Ovary (tissue), 9 donors: ENCODE data around the gene THAP10. TPM values are rescaled to one million over a fixed set of nuclear protein-coding genes. Genes with fewer than 3 reads are reported as not detected.

ENCODE experiments used
- DNase-seq, 5 donors: peaks; one replicate each; pipeline ENCODE4 v3.0.0-alpha.2; 2019 to 2020
- H3K27ac ChIP-seq, 2 donors: fragments of 200-600 bp; one replicate each; pipeline versions ENCODE4 v1.5.1 to v1.8.0; 2019 to 2022
- H3K27me3 ChIP-seq: fragments of 200-600 bp; one replicate; pipeline ENCODE4 v1.8.0; 2022
- H3K36me3 ChIP-seq: fragments of 200-600 bp; sonication (generic); one replicate; pipeline ENCODE4 v1.5.1; 2019
- H3K4me1 ChIP-seq: one replicate; pipeline ENCODE4 v1.8.1; 2013; ENCODE audit warnings: mild to moderate bottlenecking, moderate library complexity; ENCODE audit not compliant: insufficient read depth
- H3K4me3 ChIP-seq: fragments of 200-600 bp; sonication (generic); one replicate; pipeline ENCODE4 v1.5.1; 2017
- H3K9me3 ChIP-seq, 2 donors: fragments of 200-600 bp in 1 of 2; sonication (generic) in 1 of 2; one replicate each; pipeline versions ENCODE4 v1.5.1 to v1.8.1; 2013 to 2019; ENCODE audit warnings: mild to moderate bottlenecking in 1 of 2, moderate library complexity in 1 of 2
- CTCF ChIP-seq, 3 donors: fragments of 450-650 bp in 2 of 3; fragments of 200-600 bp in 1 of 3; IDR thresholded peaks; one replicate each; pipeline versions ENCODE4 v1.5.1 to v1.8.0; 2016 to 2022; ENCODE audit warnings: antibody characterized with exemption in 3 of 3, mild to moderate bottlenecking in 1 of 3
- EP300 ChIP-seq: sonication (generic); formaldehyde crosslinking; IDR thresholded peaks from one replicate; pipeline ENCODE4 v1.6.1; 2017; ENCODE audit warnings: antibody characterized with exemption
- POLR2A ChIP-seq: fragments of 450-650 bp; IDR thresholded peaks from one replicate; pipeline ENCODE4 v1.6.1; 2017; ENCODE audit warnings: antibody characterized with exemption, mild to moderate bottlenecking, moderate library complexity
- WGBS, 3 donors: extraction: QIAGEN DNeasy Blood & Tissue Kit in 1 of 3; methylation state at CpG; one replicate each; pipeline versions ENCODE4 v1.1.5 to v1.1.7; 2013 to 2017; 5-methylcytosine and 5-hydroxymethylcytosine counted together
- intact Hi-C, 4 donors: fragments of 100-400 bp; cut with DNase I; formaldehyde crosslinking; loops; one replicate each; pipeline versions ENCODE4 v1.11.0 to v1.15.1; 2022 to 2023
- polyA plus RNA-seq, 2 donors: library from polyadenylated mRNA; stranded (reverse); fragments of 200-250 nt in 1 of 2; fragments of 350-450 nt in 1 of 2; fragmentation: Illumina TruSeq in 1 of 2; extraction: RNeasy Lipid Tissue Mini Kit (QIAGEN cat#74804) in 1 of 2; gene quantifications; one replicate each; pipeline ENCODE4 v1.2.3, GENCODE V29; 2013 to 2014
- total RNA-seq, 7 donors: library from RNA; depleted of rRNA in 2 of 7; stranded (reverse); fragments of >200 nt in 2 of 7; fragmentation: NEBNext Ultra II Directional in 3 of 7; extraction: Animal tissue kit (Norgen Biotek cat#: 25700) in 3 of 7; gene quantifications; one replicate each; pipeline versions ENCODE4 v1.1.0 to v1.2.4, GENCODE V29; 2016 to 2023
- donor health status: DM: no; HTN: no; CAD: no; lungs with moderate emphysema.
- donor health status: DM: no; HTN: no; CAD: no.
- donor health status: Bipolar disorder and iron deficiency.
- donor health status: DM: yes; HTN: yes; CAD: no.
- donor health status: DM: no; HTN: no; CAD: no.
- donor health status: DM: yes; HTN: yes; CAD: no.

Gene THAP10
- total and polyA plus RNA-seq, 9 donors: 2.6 to 5.0 (median 3.7) TPM

- Histone ChIP-seq H3K4me1 (peaks cover 5% of the 10 kb centered on the region), H3K27ac (peak overlapping the region in 1 of 2 donors; percentile 62), H3K36me3 (no peaks in the 10 kb centered on the region), H3K9me3 (no peaks in the 10 kb centered on the region), H3K27me3 (no peaks in the 10 kb centered on the region), H3K4me3 (no peak overlapping the region)
- TF ChIP-seq CTCF (IDR thresholded peaks at IDR 0.05) (no peak), POLR2A (no peak), EP300 (no peak)
- DNase-seq: no peak
- 71 to 89% (median 74%) methylated on average over 2 of the region's 2 CpGs for WGBS, 3 donors
- intact Hi-C loops: no loop called here
Observed at GRCh38 chr15:70834999-70835398, 57.2 kb downstream of the THAP10 start.

GRCh38 chr15:70833861-70834765 lies 58.1 kb downstream of the THAP10 start:
- Histone ChIP-seq H3K9me3 (no peaks in the 10 kb centered on the region), H3K4me1 (peaks cover 8% of the 10 kb centered on the region), H3K27ac (peak overlapping the region in 1 of 2 donors; percentile 21), H3K36me3 (no peaks in the 10 kb centered on the region), H3K4me3 (no peak overlapping the region), H3K27me3 (no peaks in the 10 kb centered on the region)
- TF ChIP-seq EP300: no peak
- no peak for DNase-seq
- intact Hi-C loops: no loop called here
- 58 to 70% (median 63%) methylated on average over 9 of the region's 9 CpGs for WGBS, 3 donors

- H3K9me3 ChIP-seq: no peaks in the 10 kb centered on the region
- TF ChIP-seq POLR2A (no peak), EP300 (no peak)
- WGBS, 3 donors: 89 to 96% (median 92%) methylated on average over 3 of the region's 3 CpGs
- H3K4me3 ChIP-seq: no peak overlapping the region
- DNase-seq: no peak
- H3K27me3 ChIP-seq: no peaks in the 10 kb centered on the region
- no peaks in the 10 kb centered on the region for H3K36me3 ChIP-seq
- H3K4me1 ChIP-seq: peaks cover 8% of the 10 kb centered on the region
- intact Hi-C loops: no loop called here
- H3K27ac ChIP-seq: no peak overlapping the region
Observed at GRCh38 chr15:70833422-70833821, 58.8 kb downstream of the THAP10 start.

GRCh38 chr15:70832176-70832575 lies 60.1 kb downstream of the THAP10 start:
- WGBS, 3 donors: 94 to 95% (median 94%) methylated on average over 20 of the region's 20 CpGs
- Histone ChIP-seq H3K36me3 (no peaks in the 10 kb centered on the region), H3K4me1 (peaks cover 8% of the 10 kb centered on the region), H3K27me3 (no peaks in the 10 kb centered on the region), H3K9me3 (no peaks in the 10 kb centered on the region), H3K27ac (no peak overlapping the region), H3K4me3 (no peak overlapping the region)
- intact Hi-C loops: no loop called here
- DNase-seq: no peak
- TF ChIP-seq EP300 (no peak), CTCF (IDR thresholded peaks at IDR 0.05) (no peak), POLR2A (no peak)

Other genes with a start within 250 kb of the THAP10 start
- gene UACA, start 128.9 kb downstream of the THAP10 start, total RNA-seq: 10 to 100 TPM; 40.7 to 62.0 (median 53.4) TPM
- 10 to 100 TPM; 28.6 to 45.3 TPM for gene UACA, start 128.9 kb downstream of the THAP10 start, polyA plus RNA-seq
- gene LARP6, start 38.3 kb downstream of the THAP10 start, total RNA-seq: 10 to 100 TPM; 13.4 to 51.5 (median 31.9) TPM
- gene LARP6, start 38.3 kb downstream of the THAP10 start, polyA plus RNA-seq: 10 to 100 TPM; 23.6 to 61.7 TPM
- gene LRRC49, start 393 bp upstream of the THAP10 start, total RNA-seq: 10 to 100 TPM; 13.0 to 34.6 (median 16.4) TPM
- gene LRRC49, start 393 bp upstream of the THAP10 start, polyA plus RNA-seq: 10 to 100 TPM; 11.9 to 14.2 TPM
- 10 to 100 TPM in 4 of 7 donors, 1 to 10 TPM in 3; 3.2 to 53.4 (median 13.5) TPM for gene THSD4, start 223.0 kb upstream of the THAP10 start, total RNA-seq
- 10 to 100 TPM in 1 of 2 donors, 1 to 10 TPM in 1; 3.6 to 13.7 TPM for gene THSD4, start 223.0 kb upstream of the THAP10 start, polyA plus RNA-seq